ENCODE measurements around the gene PARD6B. TPM values are rescaled to one million over a fixed set of nuclear protein-coding genes. Genes with fewer than 3 reads are reported as not detected.

Gene PARD6B
- polyA plus RNA-seq, 1 of the 3 experiments (the other 2 are of a cell fraction): 0.49 TPM

- no peak for TF ChIP-seq PBX3 (IDR thresholded peaks at IDR 0.05)
- TF ChIP-seq MXI1 (IDR thresholded peaks at IDR 0.05; ENCODE audit: low read depth, low read length): peak; percentile 46; the same call in 1 of the 2 replicates
- peak; percentile 80 for TF ChIP-seq MAX (IDR thresholded peaks at IDR 0.05; ENCODE audit: low read depth)
- TF ChIP-seq TAF1 (IDR thresholded peaks at IDR 0.05; ENCODE audit: borderline replicate concordance, low read depth, low read length): peak; percentile 84; the same call in 1 of the 2 replicates
- no peak for TF ChIP-seq GATA2 (CRISPR knock-in tag; IDR thresholded peaks at IDR 0.05)
- TF ChIP-seq NFIC (IDR thresholded peaks at IDR 0.05; ENCODE audit: borderline replicate concordance): peak; percentile 47; the same call in 1 of the 2 replicates
- no peak for TF ChIP-seq USF2 (IDR thresholded peaks at IDR 0.05; ENCODE audit: borderline replicate concordance, low read depth, low read length)
- TF ChIP-seq USF1 (IDR thresholded peaks at IDR 0.05; ENCODE audit: borderline replicate concordance, low read depth): no peak
- TF ChIP-seq EZH2phosphoT487 (IDR thresholded peaks at IDR 0.05; ENCODE audit: borderline replicate concordance, low read depth): no peak
Observed at GRCh38 chr20:50790651-50791277, 59.4 kb downstream of the PARD6B start (continued).

GRCh38 chr20:50792708-50793574, 61.6 kb downstream of the PARD6B start:
- Histone ChIP-seq H3K9me2 (no peaks in the 10 kb centered on the region), H2AFZ (ENCODE audit: low read depth) (no peak overlapping the region)
- TF ChIP-seq FOSL2 (IDR thresholded peaks at IDR 0.05; ENCODE audit: borderline replicate concordance, low read depth) (no peak), USF2 (IDR thresholded peaks at IDR 0.05; ENCODE audit: borderline replicate concordance, low read depth, low read length) (no peak), CTCF (IDR thresholded peaks at IDR 0.05) (no peak), SIN3A (IDR thresholded peaks at IDR 0.05; ENCODE audit: borderline replicate concordance, low read depth, low read length) (no peak), RFX5 (IDR thresholded peaks at IDR 0.05; ENCODE audit: low read length) (no peak), ZBTB33 (IDR thresholded peaks at IDR 0.05; ENCODE audit: borderline replicate concordance, low read depth) (no peak), JUND (IDR thresholded peaks at IDR 0.05) (no peak), ELF1 (IDR thresholded peaks at IDR 0.05) (no peak), FOXM1 (IDR thresholded peaks at IDR 0.05; ENCODE audit: low read depth) (no peak)

More at GRCh38 chr20:50792708-50793574, 61.6 kb downstream of the PARD6B start:
- Histone ChIP-seq H3K9ac (no peak overlapping the region), H3K27me3 (ENCODE audit: insufficient read depth) (no peaks in the 10 kb centered on the region), H3K27ac (ENCODE audit: low read depth in 2 of 2, low read length in 1 of 2) (no peak overlapping the region), H3K4me1 (ENCODE audit: control insufficient read depth in 1 of 2, insufficient read depth in 2 of 2, low read depth in 1 of 2, low read length in 1 of 2) (peaks cover 13 to 21% of the 10 kb centered on the region in 2 experiments), H4K20me1 (ENCODE audit: insufficient read depth) (no peaks in the 10 kb centered on the region), H3K79me2 (ENCODE audit: insufficient read depth) (peaks cover 19% of the 10 kb centered on the region), H3K4me3 (ENCODE audit: low read depth in 2 of 2, low read length in 1 of 2) (no peak overlapping the region), H3K4me2 (no peak overlapping the region), H3F3A (replicated peaks; ENCODE audit: insufficient read depth) (peaks cover 10% of the 10 kb centered on the region), H3K36me3 (replicated peaks in 1 of 2; ENCODE audit: control insufficient read depth in 1 of 2, insufficient read depth in 2 of 2, low read length in 1 of 2) (no peaks in the 10 kb centered on the region), H3K9me3 (no peaks in the 10 kb centered on the region)
- ChIA-PET CTCF (interaction anchor here (0.6 to 11.3 kb wide), 12 partner anchors 9 to 553 kb away, joined by 3 to 340 read pairs (median 6); partner anchors contain the start of genes ADNP, DPM1 and MOCS3), POLR2A (interaction anchor here (0.7 kb wide), 1 partner anchor 139 kb away, joined by 3 read pairs; no protein-coding TSS in a partner anchor)
- no peak for DNase-seq
- WGBS (ENCODE audit: low lambda C conversion rate): 77% methylated on average over 13 of the region's 14 CpGs
